Activated CD4-positive, alpha-beta T cell treated with anti-CD3 and anti-CD28 coated beads for 36 hours (primary cell): ENCODE results near the gene ZFYVE28. TPM values are rescaled to one million over a fixed set of nuclear protein-coding genes. Genes with fewer than 3 reads are reported as not detected.

Experiments
- ATAC-seq: fragments of 200-7000 bp; cut with Tn5 transposase; one replicate; pipeline ENCODE4 v1.10.0; 2021; ENCODE audit warnings: mild to moderate bottlenecking, moderate library complexity
- CTCF ChIA-PET: fragments of 350-600 bp; sonication (Branson Sonifier 250); formaldehyde crosslinking; loops from one replicate; lab custom pipeline; 2021; ENCODE audit warnings: antibody characterized with exemption; lab: Charles Lee
- POLR2A ChIA-PET: fragments of 350-600 bp; sonication (Branson Sonifier 250); formaldehyde crosslinking; loops from one replicate; lab custom pipeline; 2021; ENCODE audit warnings: antibody characterized with exemption, inconsistent platforms; lab: Charles Lee
- DNase-seq: peaks from one replicate; pipeline ENCODE4 v3.0.0-alpha.2; 2020
- H3K27ac Mint-ChIP-seq: one replicate; pipeline ENCODE4 v1.8.0; 2021; ENCODE audit warnings: mixed read lengths
- H3K27me3 Mint-ChIP-seq: one replicate; pipeline ENCODE4 v1.8.0; 2021; ENCODE audit warnings: mixed read lengths
- H3K36me3 Mint-ChIP-seq: one replicate; pipeline ENCODE4 v1.8.0; 2021; ENCODE audit warnings: low read depth, mixed read lengths
- H3K4me1 Mint-ChIP-seq: one replicate; pipeline ENCODE4 v1.8.0; 2021; ENCODE audit warnings: mixed read lengths
- H3K4me3 Mint-ChIP-seq: one replicate; pipeline ENCODE4 v1.8.0; 2021; ENCODE audit warnings: mild to moderate bottlenecking, moderate library complexity, mixed read lengths
- H3K9me3 Mint-ChIP-seq: one replicate; pipeline ENCODE4 v1.8.0; 2021; ENCODE audit warnings: low read depth, mixed read lengths
- intact Hi-C, 2 experiments: fragments of 100-400 bp; cut with DNase I in 1 of 2; cut with micrococcal nuclease in 1 of 2; formaldehyde crosslinking; loops; one replicate each; pipeline versions ENCODE4 v1.14.2 to v1.15.1; 2022 to 2024; cut with DNase I, micrococcal nuclease
- total RNA-seq, 2 experiments: library from RNA; stranded (reverse); gene quantifications; one replicate each; pipeline ENCODE4 v1.2.3, GENCODE V29; 2021

ZFYVE28 gene
- total RNA-seq, 2 experiments from 2014 or later = 8.7 to 9.3 TPM

GRCh38 chr4:2457481-2458295 lies 39.2 kb upstream of the ZFYVE28 start:
- Mint-ChIP-seq H3K9me3 (no peaks in the 10 kb centered on the region), H3K36me3 (no peaks in the 10 kb centered on the region), H3K4me1 (peaks cover 5% of the 10 kb centered on the region), H3K4me3 (no peak overlapping the region), H3K27me3 (peaks cover 3% of the 10 kb centered on the region), H3K27ac (no peak overlapping the region)
- intact Hi-C loops = no loop called here
- POLR2A ChIA-PET = no interaction called here
- no peak for ATAC-seq
- no peak for DNase-seq
- CTCF ChIA-PET = interaction anchor here (0.6 kb wide), 1 partner anchor 34 kb away, joined by 3 read pairs; no protein-coding TSS in a partner anchor

GRCh38 chr4:2451821-2452785 lies 33.7 kb upstream of the ZFYVE28 start:
- DNase-seq (no peak), ATAC-seq (no peak)
- Mint-ChIP-seq H3K4me3 (no peak overlapping the region), H3K4me1 (no peaks in the 10 kb centered on the region), H3K36me3 (no peaks in the 10 kb centered on the region), H3K27me3 (no peaks in the 10 kb centered on the region), H3K27ac (no peak overlapping the region), H3K9me3 (no peaks in the 10 kb centered on the region)
- POLR2A ChIA-PET = no interaction called here
- intact Hi-C loops = no loop called here
- CTCF ChIA-PET = interaction anchor here (0.5 kb wide), 1 partner anchor 232 kb away, joined by 3 read pairs; no protein-coding TSS in a partner anchor

DNA sequence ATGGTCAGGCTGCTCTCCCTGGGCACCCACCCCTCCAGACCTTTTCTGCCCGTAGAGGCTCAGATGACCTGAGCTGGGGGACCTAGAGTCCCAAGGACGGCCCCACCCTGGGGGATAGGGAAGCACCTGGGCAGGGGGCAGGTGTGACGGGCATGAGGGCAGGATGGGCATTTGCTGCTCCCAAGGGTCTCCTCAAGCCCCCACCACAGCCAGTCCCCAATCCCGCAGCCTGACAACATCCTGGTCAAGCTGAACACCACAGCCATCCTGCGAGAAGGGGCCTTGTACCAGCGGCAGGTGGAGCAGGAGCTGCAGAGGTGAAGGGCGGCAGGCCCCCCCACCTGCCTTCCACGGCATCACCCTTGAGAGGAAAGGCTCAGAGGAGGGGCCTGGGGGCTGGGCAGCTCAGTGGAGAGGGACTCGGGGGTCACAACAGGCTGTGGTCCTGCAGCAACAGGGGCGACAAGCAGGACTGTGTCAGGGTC lies 32.6 kb upstream of the ZFYVE28 start:
- POLR2A ChIA-PET = no interaction called here
- no peaks in the 10 kb centered on the region for H3K9me3 Mint-ChIP-seq
- DNase-seq = no peak
- H3K4me1 Mint-ChIP-seq = no peaks in the 10 kb centered on the region
- H3K27me3 Mint-ChIP-seq = no peaks in the 10 kb centered on the region
- H3K27ac Mint-ChIP-seq = no peak overlapping the region
- CTCF ChIA-PET = interaction anchor here (0.5 kb wide), 1 partner anchor 231 kb away, joined by 3 read pairs; no protein-coding TSS in a partner anchor
- H3K36me3 Mint-ChIP-seq = no peaks in the 10 kb centered on the region
- no peak for ATAC-seq
- no peak overlapping the region for H3K4me3 Mint-ChIP-seq
- intact Hi-C loops = no loop called here

- POLR2A ChIA-PET = no interaction called here
- H3K36me3 Mint-ChIP-seq = no peaks in the 10 kb centered on the region
- ATAC-seq = no peak
- H3K4me1 Mint-ChIP-seq = no peaks in the 10 kb centered on the region
- no peaks in the 10 kb centered on the region for H3K27me3 Mint-ChIP-seq
- no peak overlapping the region for H3K4me3 Mint-ChIP-seq
- CTCF ChIA-PET = no interaction called here
- no peaks in the 10 kb centered on the region for H3K9me3 Mint-ChIP-seq
- intact Hi-C loops = no loop called here
- no peak for DNase-seq
- no peak overlapping the region for H3K27ac Mint-ChIP-seq
Measured at GRCh38 chr4:2450394-2451035, 32.1 kb upstream of the ZFYVE28 start.

GRCh38 chr4:2449511-2450392 lies 31.3 kb upstream of the ZFYVE28 start:
- DNase-seq (no peak), ATAC-seq (no peak)
- ChIA-PET CTCF (interaction anchor here (0.5 to 0.8 kb wide), 2 partner anchors 231 to 276 kb away, joined by 3 read pairs; no protein-coding TSS in a partner anchor), POLR2A (no interaction called here)
- Mint-ChIP-seq H3K36me3 (no peaks in the 10 kb centered on the region), H3K4me1 (no peaks in the 10 kb centered on the region), H3K9me3 (no peaks in the 10 kb centered on the region), H3K4me3 (no peak overlapping the region), H3K27me3 (no peaks in the 10 kb centered on the region), H3K27ac (no peak overlapping the region)
- intact Hi-C loops = no loop called here

DNA sequence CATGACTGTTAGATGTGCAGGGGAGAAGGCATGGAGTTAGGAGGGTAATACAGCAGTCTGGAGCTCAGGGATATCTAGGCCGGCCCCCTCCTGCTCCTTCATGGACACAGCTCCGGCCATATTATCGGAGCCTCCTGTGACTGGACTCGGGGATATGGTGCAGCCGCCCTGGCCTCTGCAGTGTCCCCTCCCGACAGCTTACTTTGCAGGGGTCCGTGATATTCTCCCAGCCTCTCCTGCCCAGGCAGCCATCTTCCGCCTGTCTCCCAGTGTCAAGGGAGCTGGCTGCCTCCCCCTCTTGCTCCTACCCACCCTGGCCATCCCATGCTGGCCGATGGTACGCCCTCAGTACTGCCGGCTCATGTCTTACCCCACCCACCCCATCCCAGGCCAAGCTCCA lies 30.6 kb upstream of the ZFYVE28 start:
- no peaks in the 10 kb centered on the region for H3K36me3 Mint-ChIP-seq
- ATAC-seq (no peak), DNase-seq (no peak)
- ChIA-PET CTCF (interaction anchor here (0.5 to 0.8 kb wide), 2 partner anchors 231 to 275 kb away, joined by 3 read pairs; no protein-coding TSS in a partner anchor), POLR2A (no interaction called here)
- H3K4me3 Mint-ChIP-seq = no peak overlapping the region
- H3K9me3 Mint-ChIP-seq = no peaks in the 10 kb centered on the region
- H3K27ac Mint-ChIP-seq = no peak overlapping the region
- intact Hi-C loops = no loop called here
- no peaks in the 10 kb centered on the region for H3K4me1 Mint-ChIP-seq
- H3K27me3 Mint-ChIP-seq = no peaks in the 10 kb centered on the region

GRCh38 chr4:2448589-2448988 lies 30.1 kb upstream of the ZFYVE28 start:
- DNase-seq = no peak
- Mint-ChIP-seq H3K27ac (no peak overlapping the region), H3K27me3 (no peaks in the 10 kb centered on the region), H3K4me3 (no peak overlapping the region), H3K36me3 (no peaks in the 10 kb centered on the region), H3K4me1 (no peaks in the 10 kb centered on the region), H3K9me3 (no peaks in the 10 kb centered on the region)
- CTCF ChIA-PET = interaction anchor here (0.8 kb wide), 1 partner anchor 230 kb away, joined by 3 read pairs; no protein-coding TSS in a partner anchor
- intact Hi-C loops = no loop called here
- POLR2A ChIA-PET = no interaction called here
- ATAC-seq = no peak

- ChIA-PET CTCF (no interaction called here), POLR2A (no interaction called here)
- H3K4me3 Mint-ChIP-seq = no peak overlapping the region
- no peaks in the 10 kb centered on the region for H3K4me1 Mint-ChIP-seq
- ATAC-seq (no peak), DNase-seq (no peak)
- H3K27me3 Mint-ChIP-seq = no peaks in the 10 kb centered on the region
- H3K27ac Mint-ChIP-seq = no peak overlapping the region
- intact Hi-C loops = no loop called here
- no peaks in the 10 kb centered on the region for H3K9me3 Mint-ChIP-seq
- H3K36me3 Mint-ChIP-seq = no peaks in the 10 kb centered on the region
Measured at GRCh38 chr4:2446656-2447564, 28.5 kb upstream of the ZFYVE28 start.

GRCh38 chr4:2445571-2445970 lies 27.1 kb upstream of the ZFYVE28 start:
- DNase-seq (no peak), ATAC-seq (no peak)
- no peaks in the 10 kb centered on the region for H3K36me3 Mint-ChIP-seq
- no peak overlapping the region for H3K4me3 Mint-ChIP-seq
- ChIA-PET CTCF (interaction anchor here (0.6 to 1.2 kb wide), 2 partner anchors 200 to 225 kb away, joined by 3 read pairs; no protein-coding TSS in a partner anchor), POLR2A (no interaction called here)
- peaks cover 2% of the 10 kb centered on the region for H3K4me1 Mint-ChIP-seq
- no peaks in the 10 kb centered on the region for H3K27me3 Mint-ChIP-seq
- no peak overlapping the region for H3K27ac Mint-ChIP-seq
- H3K9me3 Mint-ChIP-seq = no peaks in the 10 kb centered on the region
- intact Hi-C loops = no loop called here
